CD4-positive, alpha-beta T cell (primary cell): Measurements from ENCODE around the gene LHFPL6. TPM values are rescaled to one million over a fixed set of nuclear protein-coding genes. Genes with fewer than 3 reads are reported as not detected.

Source experiments
- ATAC-seq: fragments of 200-7000 bp; cut with Tn5 transposase; one replicate; pipeline ENCODE4 v1.10.0; 2022; ENCODE audit warnings: mild to moderate bottlenecking; ENCODE audit not compliant: poor library complexity
- CTCF ChIA-PET: fragments of 350-600 bp; sonication (Branson Sonifier 250); formaldehyde crosslinking; loops from one replicate; lab custom pipeline; 2021; ENCODE audit warnings: antibody characterized with exemption, inconsistent platforms; lab: Charles Lee
- POLR2A ChIA-PET: fragments of 350-600 bp; sonication (Branson Sonifier 250); formaldehyde crosslinking; loops from one replicate; lab custom pipeline; 2021; ENCODE audit warnings: antibody characterized with exemption, inconsistent platforms; lab: Charles Lee
- DNase-seq, 14 experiments: peaks; one replicate each; pipeline ENCODE4 v3.0.0-alpha.2; 2013 to 2020; ENCODE audit warnings: mixed read lengths in 2 of 14
- H3K27ac ChIP-seq, 2 donors: one replicate each; pipeline versions ENCODE4 v1.5.1 to v1.7.0; 2013; ENCODE audit warnings: low read length in 2 of 2, low read depth in 1 of 2, mild to moderate bottlenecking in 1 of 2
- H3K27me3 ChIP-seq, 2 experiments: 1 replicate in 1 of 2; 2 replicates in 1 of 2; pipeline versions ENCODE4 v1.6.1 to v1.7.0; 2013; ENCODE audit warnings: low read length in 2 of 2, control low read depth in 1 of 2, mild to moderate bottlenecking in 1 of 2, moderate library complexity in 1 of 2; ENCODE audit not compliant: insufficient read depth in 2 of 2, control insufficient read depth in 1 of 2
- H3K36me3 ChIP-seq: one replicate; pipeline ENCODE4 v1.6.1; 2013; ENCODE audit warnings: low read length, control low read depth; ENCODE audit not compliant: insufficient read depth
- H3K4me1 ChIP-seq: one replicate; pipeline ENCODE4 v1.6.1; 2013; ENCODE audit warnings: low read length, control low read depth; ENCODE audit not compliant: insufficient read depth
- H3K4me3 ChIP-seq: one replicate; pipeline ENCODE4 v1.5.1; 2013; ENCODE audit warnings: mild to moderate bottlenecking, low read length, moderate library complexity
- H3K9me3 ChIP-seq, 2 experiments: 1 replicate in 1 of 2; 2 replicates in 1 of 2; pipeline versions ENCODE4 v1.6.1 to v1.7.0; 2013; ENCODE audit warnings: low read length in 2 of 2, mild to moderate bottlenecking in 2 of 2, control low read depth in 1 of 2, moderate library complexity in 1 of 2; ENCODE audit not compliant: control insufficient read depth in 1 of 2, insufficient read depth in 1 of 2
- H3K27ac Mint-ChIP-seq: one replicate; pipeline ENCODE4 v1.8.0; 2020; ENCODE audit warnings: mixed read lengths
- H3K27me3 Mint-ChIP-seq: one replicate; pipeline ENCODE4 v1.8.0; 2021; ENCODE audit warnings: mixed read lengths
- H3K36me3 Mint-ChIP-seq: one replicate; pipeline ENCODE4 v1.8.0; 2021; ENCODE audit warnings: low read depth, mixed read lengths
- H3K4me1 Mint-ChIP-seq: one replicate; pipeline ENCODE4 v1.8.0; 2021; ENCODE audit warnings: low read depth, mixed read lengths
- H3K4me3 Mint-ChIP-seq: one replicate; pipeline ENCODE4 v1.8.0; 2020; ENCODE audit warnings: mild to moderate bottlenecking, mixed read lengths
- H3K9me3 Mint-ChIP-seq: one replicate; pipeline ENCODE4 v1.8.0; 2020; ENCODE audit warnings: mixed read lengths
- intact Hi-C, 2 experiments: fragments of 100-400 bp; cut with DNase I in 1 of 2; cut with micrococcal nuclease in 1 of 2; formaldehyde crosslinking; loops; one replicate each; pipeline versions ENCODE4 v1.15.1 to v1.9.0; 2023 to 2025; cut with DNase I, micrococcal nuclease
- total RNA-seq, 174 experiments: library from RNA in 2 of 174; stranded (reverse) in 2 of 174; gene quantifications; one replicate each; pipeline ENCODE4 v1.2.3 and lab custom pipeline; 2021 to 2026
- TF ChIP-seq, protein P1 (sequence below): fragments of 200-600 bp; IDR thresholded peaks from one replicate; pipeline ENCODE4 v1.8.0; 2022; ENCODE audit warnings: antibody characterized with exemption, mild to moderate bottlenecking

Gene LHFPL6
- total RNA-seq, 2 experiments from 2014 or later: not detected

DNA sequence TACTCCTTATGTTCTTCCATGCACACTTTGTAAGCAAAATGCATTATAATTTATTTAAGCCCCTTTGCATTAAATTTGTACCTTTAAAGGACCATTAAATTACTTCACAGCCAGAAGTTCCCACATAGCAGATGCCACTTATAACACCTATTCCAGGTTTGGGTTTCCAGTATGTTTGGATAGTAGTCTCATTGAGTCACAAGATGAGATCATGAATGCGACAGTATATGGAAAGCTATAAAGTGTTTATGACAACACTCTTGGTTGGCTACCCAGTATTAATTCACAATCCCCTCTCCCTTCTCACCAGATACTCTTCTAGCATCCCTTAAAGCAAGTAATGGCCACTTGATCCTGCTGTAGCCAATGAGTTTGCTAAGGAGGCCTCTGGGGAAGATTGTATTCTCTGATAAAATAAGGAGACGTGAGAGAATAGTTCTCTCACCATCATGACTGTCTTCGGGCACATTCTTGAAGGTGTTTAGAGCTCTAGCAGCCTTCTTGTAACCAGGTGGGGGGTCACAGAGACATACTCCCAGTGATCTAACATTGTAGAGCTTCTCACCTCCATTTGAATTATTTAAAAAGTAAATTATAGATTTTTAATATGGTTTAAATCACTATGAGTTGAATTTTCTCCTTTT is 2.8 kb upstream of the LHFPL6 start:
- H3K36me3 ChIP-seq: no peaks in the 10 kb centered on the region
- TF ChIP-seq, protein P1, sequence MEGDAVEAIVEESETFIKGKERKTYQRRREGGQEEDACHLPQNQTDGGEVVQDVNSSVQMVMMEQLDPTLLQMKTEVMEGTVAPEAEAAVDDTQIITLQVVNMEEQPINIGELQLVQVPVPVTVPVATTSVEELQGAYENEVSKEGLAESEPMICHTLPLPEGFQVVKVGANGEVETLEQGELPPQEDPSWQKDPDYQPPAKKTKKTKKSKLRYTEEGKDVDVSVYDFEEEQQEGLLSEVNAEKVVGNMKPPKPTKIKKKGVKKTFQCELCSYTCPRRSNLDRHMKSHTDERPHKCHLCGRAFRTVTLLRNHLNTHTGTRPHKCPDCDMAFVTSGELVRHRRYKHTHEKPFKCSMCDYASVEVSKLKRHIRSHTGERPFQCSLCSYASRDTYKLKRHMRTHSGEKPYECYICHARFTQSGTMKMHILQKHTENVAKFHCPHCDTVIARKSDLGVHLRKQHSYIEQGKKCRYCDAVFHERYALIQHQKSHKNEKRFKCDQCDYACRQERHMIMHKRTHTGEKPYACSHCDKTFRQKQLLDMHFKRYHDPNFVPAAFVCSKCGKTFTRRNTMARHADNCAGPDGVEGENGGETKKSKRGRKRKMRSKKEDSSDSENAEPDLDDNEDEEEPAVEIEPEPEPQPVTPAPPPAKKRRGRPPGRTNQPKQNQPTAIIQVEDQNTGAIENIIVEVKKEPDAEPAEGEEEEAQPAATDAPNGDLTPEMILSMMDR: no peak
- Mint-ChIP-seq H3K27ac (no peak overlapping the region), H3K4me1 (peaks cover 14% of the 10 kb centered on the region), H3K36me3 (no peaks in the 10 kb centered on the region), H3K4me3 (no peak overlapping the region), H3K9me3 (no peaks in the 10 kb centered on the region), H3K27me3 (peaks cover 67% of the 10 kb centered on the region)
- H3K4me1 ChIP-seq: peaks cover 16% of the 10 kb centered on the region
- peaks cover 15 to 30% of the 10 kb centered on the region in 2 experiments for H3K27me3 ChIP-seq
- ATAC-seq: no peak
- POLR2A ChIA-PET: interaction anchor here (0.6 kb wide), 1 partner anchor 43 kb away, joined by 3 read pairs; no protein-coding TSS in a partner anchor
- H3K27ac ChIP-seq: no peak overlapping the region
- CTCF ChIA-PET: interaction anchor here (2.4 kb wide), 1 partner anchor 10 kb away, joined by 8 read pairs; no protein-coding TSS in a partner anchor
- no peak overlapping the region for H3K4me3 ChIP-seq
- DNase-seq: no peak
- H3K9me3 ChIP-seq: no peaks in the 10 kb centered on the region
- intact Hi-C loops: no loop called here

DNA sequence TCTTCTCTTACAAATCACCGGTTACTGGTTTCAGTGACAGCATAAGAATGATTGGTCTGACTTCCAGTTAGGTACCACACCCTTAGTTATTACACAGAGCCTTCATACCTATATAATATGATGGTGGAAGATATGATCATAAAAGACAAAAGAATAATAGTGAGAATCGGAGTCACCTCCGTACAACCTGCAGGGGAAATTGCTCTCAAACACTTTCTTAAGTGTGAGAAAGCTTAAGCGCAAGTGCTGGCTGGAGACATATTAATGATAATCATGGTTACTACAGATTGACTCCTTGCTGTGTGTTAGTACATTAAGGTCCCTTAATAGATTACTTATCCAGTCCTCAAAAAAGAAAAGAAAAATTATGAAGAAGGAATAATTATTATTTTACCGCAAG is 1.8 kb upstream of the LHFPL6 start:
- DNase-seq (no peak), ATAC-seq (no peak)
- TF ChIP-seq, protein P1: no peak
- CTCF ChIA-PET: interaction anchor here (2.4 kb wide), 1 partner anchor 11 kb away, joined by 8 read pairs; no protein-coding TSS in a partner anchor
- intact Hi-C loops: no loop called here
- POLR2A ChIA-PET: interaction anchor here (0.6 kb wide), 1 partner anchor 42 kb away, joined by 3 read pairs; no protein-coding TSS in a partner anchor
- Mint-ChIP-seq H3K27me3 (peaks cover 73% of the 10 kb centered on the region), H3K4me3 (no peak overlapping the region), H3K36me3 (no peaks in the 10 kb centered on the region), H3K4me1 (peaks cover 14% of the 10 kb centered on the region), H3K27ac (no peak overlapping the region), H3K9me3 (no peaks in the 10 kb centered on the region)
- H3K36me3 ChIP-seq: no peaks in the 10 kb centered on the region
- H3K4me1 ChIP-seq: peaks cover 16% of the 10 kb centered on the region
- H3K4me3 ChIP-seq: no peak overlapping the region
- H3K27ac ChIP-seq: no peak overlapping the region
- H3K9me3 ChIP-seq: no peaks in the 10 kb centered on the region
- peaks cover 17 to 36% of the 10 kb centered on the region in 2 experiments for H3K27me3 ChIP-seq

DNA sequence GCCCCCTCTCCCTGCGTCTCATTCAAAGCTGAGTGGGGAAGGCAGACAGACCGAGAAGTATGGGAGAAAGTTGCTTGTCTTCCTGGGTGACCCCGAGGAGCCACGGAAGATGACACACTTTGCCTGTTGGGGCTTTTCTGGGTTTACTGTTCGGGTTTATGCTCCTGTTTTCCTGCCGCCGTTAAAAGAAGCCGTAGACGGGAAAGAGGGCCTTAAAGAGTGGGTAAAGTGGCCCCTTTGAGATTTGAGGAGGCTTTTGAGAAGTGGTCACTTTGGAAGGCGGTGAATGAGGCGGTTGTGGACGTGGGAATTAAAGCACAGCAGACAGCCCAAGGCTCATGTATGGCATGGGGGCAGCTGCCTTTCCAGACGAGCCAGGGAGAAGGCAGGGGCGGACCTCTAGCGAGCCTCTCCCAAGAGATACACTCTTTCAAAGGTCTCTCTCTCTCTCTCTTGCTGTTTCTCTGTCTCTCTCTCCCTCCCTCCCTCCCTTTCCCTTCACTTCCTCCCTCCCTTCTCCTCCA is 493 bp upstream of the LHFPL6 start:
- H3K4me3 Mint-ChIP-seq: peak overlapping the region; percentile 79
- H3K27me3 ChIP-seq: peaks cover 17 to 42% of the 10 kb centered on the region in 2 experiments
- no peaks in the 10 kb centered on the region for H3K9me3 Mint-ChIP-seq
- H3K36me3 ChIP-seq: no peaks in the 10 kb centered on the region
- H3K4me3 ChIP-seq: peak overlapping the region; percentile 62
- TF ChIP-seq, protein P1: no peak
- DNase-seq: no peak
- peaks cover 79% of the 10 kb centered on the region for H3K27me3 Mint-ChIP-seq
- intact Hi-C loops: no loop called here
- no peak overlapping the region for H3K27ac Mint-ChIP-seq
- H3K9me3 ChIP-seq: no peaks in the 10 kb centered on the region
- H3K27ac ChIP-seq: no peak overlapping the region
- no peaks in the 10 kb centered on the region for H3K36me3 Mint-ChIP-seq
- ChIA-PET CTCF (no interaction called here), POLR2A (no interaction called here)
- H3K4me1 Mint-ChIP-seq: peaks cover 14% of the 10 kb centered on the region
- no peak for ATAC-seq
- peaks cover 16% of the 10 kb centered on the region for H3K4me1 ChIP-seq
